SK-N-SH treated with all-trans-retinoic acid at 6 μM for 48 hours (cell line): ENCODE data around the gene ZNF236.

Experiments
- ARNTL ChIP-seq: fragments of 450-650 bp; formaldehyde crosslinking; IDR thresholded peaks from 2 replicates; pipeline ENCODE4 v1.5.0; 2020; ENCODE audit warnings: low read depth, mild to moderate bottlenecking, moderate library complexity, borderline replicate concordance
- BACH2 ChIP-seq: fragments of 250-450 bp; sonication (Bioruptor Pico); IDR thresholded peaks from 2 replicates; pipeline ENCODE4 v1.9.0; 2021; ENCODE audit warnings: mild to moderate bottlenecking, borderline replicate concordance
- CREB5 ChIP-seq: fragments of 250-450 bp; sonication (Bioruptor Pico); IDR thresholded peaks from 2 replicates; pipeline ENCODE4 v1.5.1; 2020; ENCODE audit warnings: low read depth, mild to moderate bottlenecking, moderate library complexity
- CSDC2 ChIP-seq: fragments of 250-450 bp; sonication (Bioruptor Pico); IDR thresholded peaks from 2 replicates; pipeline ENCODE4 v1.5.0; 2020; ENCODE audit warnings: mild to moderate bottlenecking, moderate library complexity
- PPARA ChIP-seq: fragments of 250-450 bp; sonication (Bioruptor Pico); IDR thresholded peaks from 2 replicates; pipeline ENCODE4 v1.5.0; 2020; ENCODE audit warnings: mild to moderate bottlenecking, borderline replicate concordance
- RARB ChIP-seq: fragments of 250-450 bp; sonication (Bioruptor Pico); IDR thresholded peaks from 2 replicates; pipeline ENCODE4 v1.8.0; 2021; ENCODE audit warnings: mild to moderate bottlenecking, moderate library complexity
- TOX ChIP-seq: fragments of 250-450 bp; sonication (Bioruptor Pico); IDR thresholded peaks from 2 replicates; pipeline ENCODE4 v1.8.0; 2021; ENCODE audit warnings: mild to moderate bottlenecking, moderate library complexity, borderline replicate concordance
- TSHZ2 ChIP-seq: fragments of 250-450 bp; sonication (Bioruptor Pico); IDR thresholded peaks from 2 replicates; pipeline ENCODE4 v1.5.0; 2020; ENCODE audit warnings: mild to moderate bottlenecking, moderate library complexity
- ZFP3 ChIP-seq: fragments of 250-450 bp; sonication (Bioruptor Pico); IDR thresholded peaks from 2 replicates; pipeline ENCODE4 v1.5.0; 2020; ENCODE audit warnings: mild to moderate bottlenecking, moderate library complexity
- ZFP30 ChIP-seq: fragments of 450-650 bp; formaldehyde crosslinking; IDR thresholded peaks from 2 replicates; pipeline ENCODE4 v1.5.0; 2022; ENCODE audit warnings: mild to moderate bottlenecking, moderate library complexity
- ZNF565 ChIP-seq: fragments of 450-650 bp; formaldehyde crosslinking; conservative IDR thresholded peaks from 2 replicates; pipeline ENCODE4 v1.5.0; 2020; ENCODE audit warnings: low read depth, mild to moderate bottlenecking, moderate library complexity
- TF ChIP-seq, protein P1 (sequence below): fragments of 250-450 bp; sonication (Bioruptor Pico); IDR thresholded peaks from 2 replicates; pipeline ENCODE4 v1.8.0; 2020; ENCODE audit warnings: mild to moderate bottlenecking, moderate library complexity, borderline replicate concordance

- TF ChIP-seq ARNTL (CRISPR knock-in tag) = no peak
- no peak for TF ChIP-seq TOX (CRISPR knock-in tag)
- no peak for TF ChIP-seq CSDC2
- no peak for TF ChIP-seq ZFP30 (CRISPR knock-in tag)
- no peak for TF ChIP-seq RARB (CRISPR knock-in tag)
- no peak for TF ChIP-seq PPARA (CRISPR knock-in tag)
- TF ChIP-seq, protein P1, sequence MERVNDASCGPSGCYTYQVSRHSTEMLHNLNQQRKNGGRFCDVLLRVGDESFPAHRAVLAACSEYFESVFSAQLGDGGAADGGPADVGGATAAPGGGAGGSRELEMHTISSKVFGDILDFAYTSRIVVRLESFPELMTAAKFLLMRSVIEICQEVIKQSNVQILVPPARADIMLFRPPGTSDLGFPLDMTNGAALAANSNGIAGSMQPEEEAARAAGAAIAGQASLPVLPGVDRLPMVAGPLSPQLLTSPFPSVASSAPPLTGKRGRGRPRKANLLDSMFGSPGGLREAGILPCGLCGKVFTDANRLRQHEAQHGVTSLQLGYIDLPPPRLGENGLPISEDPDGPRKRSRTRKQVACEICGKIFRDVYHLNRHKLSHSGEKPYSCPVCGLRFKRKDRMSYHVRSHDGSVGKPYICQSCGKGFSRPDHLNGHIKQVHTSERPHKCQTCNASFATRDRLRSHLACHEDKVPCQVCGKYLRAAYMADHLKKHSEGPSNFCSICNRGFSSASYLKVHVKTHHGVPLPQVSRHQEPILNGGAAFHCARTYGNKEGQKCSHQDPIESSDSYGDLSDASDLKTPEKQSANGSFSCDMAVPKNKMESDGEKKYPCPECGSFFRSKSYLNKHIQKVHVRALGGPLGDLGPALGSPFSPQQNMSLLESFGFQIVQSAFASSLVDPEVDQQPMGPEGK (CRISPR knock-in tag) = no peak
- TF ChIP-seq TSHZ2 (CRISPR knock-in tag) = no peak
- no peak for TF ChIP-seq ZFP3 (CRISPR knock-in tag)
- TF ChIP-seq BACH2 (CRISPR knock-in tag) = no peak
- TF ChIP-seq CREB5 (CRISPR knock-in tag) = no peak
- TF ChIP-seq ZNF565 = no peak
These were observed 12.0 kb downstream of the ZNF236 start for GRCh38 chr18:76834379-76834778.
